Testis (tissue), 3 donors: ENCODE data around the gene SYNGR2. TPM values are rescaled to one million over a fixed set of nuclear protein-coding genes. Genes with fewer than 3 reads are reported as not detected.

Experiments
- DNase-seq: peaks from one replicate; pipeline ENCODE4 v3.0.0-alpha.2; 2019
- H3K27ac ChIP-seq, 2 donors: fragments of 200-600 bp; sonication (generic); one replicate each; pipeline ENCODE4 v1.5.1; 2019
- H3K27me3 ChIP-seq: fragments of 200-600 bp; sonication (generic); one replicate; pipeline ENCODE4 v1.5.1; 2019
- H3K36me3 ChIP-seq: fragments of 200-600 bp; sonication (generic); one replicate; pipeline ENCODE4 v1.5.1; 2017; ENCODE audit warnings: low read depth; ENCODE audit errors: missing control alignments
- H3K4me1 ChIP-seq: fragments of 200-600 bp; sonication (generic); one replicate; pipeline ENCODE4 v1.5.1; 2019
- H3K4me3 ChIP-seq, 2 donors: fragments of 200-600 bp; sonication (generic); one replicate each; pipeline ENCODE4 v1.5.1; 2017 to 2019
- H3K9me3 ChIP-seq: fragments of 200-600 bp; sonication (generic); one replicate; pipeline ENCODE4 v1.5.1; 2017
- CTCF ChIP-seq, 3 experiments: fragments of 450-650 bp in 2 of 3; fragments of 200-600 bp in 1 of 3; sonication (generic) in 1 of 3; IDR thresholded peaks; one replicate each; pipeline ENCODE4 v1.5.1; 2016 to 2019; ENCODE audit warnings: antibody characterized with exemption in 3 of 3, mild to moderate bottlenecking in 2 of 3, moderate library complexity in 1 of 3
- POLR2A ChIP-seq: fragments of 450-650 bp; IDR thresholded peaks from one replicate; pipeline ENCODE4 v1.6.1; 2017; ENCODE audit warnings: antibody characterized with exemption, mild to moderate bottlenecking, moderate library complexity
- WGBS, 2 donors: methylation state at CpG; one replicate each; pipeline ENCODE4 v1.1.5; 2018; 5-methylcytosine and 5-hydroxymethylcytosine counted together
- intact Hi-C: fragments of 100-400 bp; cut with DNase I; formaldehyde crosslinking; loops from one replicate; pipeline ENCODE4 v1.15.1; 2023; ENCODE audit warnings: low total_unique reads
- polyA plus RNA-seq: library from polyadenylated mRNA; stranded (reverse); fragments of 350-450 nt; fragmentation: Illumina TruSeq; extraction: RNeasy Lipid Tissue Mini Kit (QIAGEN cat#74804); gene quantifications from one replicate; pipeline ENCODE4 v1.2.3, GENCODE V29; 2014; ENCODE audit warnings: low read depth, low replicate concordance; ENCODE audit not compliant: insufficient read depth
- total RNA-seq, 2 donors: library from RNA; depleted of rRNA; stranded (reverse); fragments of >200 nt; gene quantifications; one replicate each; pipeline ENCODE4 v1.2.3, GENCODE V29; 2016

Gene SYNGR2
- total and polyA plus RNA-seq, 3 donors from 2014 or later, result 63.7 to 70.6 (median 68.7) TPM

GRCh38 chr17:78159575-78160158, 8.7 kb upstream of the SYNGR2 start:
- intact Hi-C loops, result no loop called here
- 85 to 90% methylated on average over 10 of the region's 10 CpGs for WGBS, 2 donors
- H3K36me3 ChIP-seq, result no peaks in the 10 kb centered on the region

GRCh38 chr17:78163881-78164747, 4.3 kb upstream of the SYNGR2 start:
- TF ChIP-seq POLR2A, result no peak
- no peak for TF ChIP-seq CTCF (IDR thresholded peaks at IDR 0.05)
- 82 to 85% methylated on average over 11 to 21 of the region's 22 CpGs for WGBS, 2 donors
- H3K4me1 ChIP-seq, result peaks cover 4% of the 10 kb centered on the region
- H3K36me3 ChIP-seq, result no peaks in the 10 kb centered on the region
- intact Hi-C loops, result no loop called here
- H3K9me3 ChIP-seq, result no peaks in the 10 kb centered on the region
- no peak for DNase-seq
- H3K27ac ChIP-seq, result no peak overlapping the region
- H3K27me3 ChIP-seq, result no peaks in the 10 kb centered on the region
- no peak overlapping the region for H3K4me3 ChIP-seq

More at GRCh38 chr17:78159575-78160158, 8.7 kb upstream of the SYNGR2 start:
- TF ChIP-seq CTCF (IDR thresholded peaks at IDR 0.05), result no peak
- TF ChIP-seq POLR2A, result no peak
- H3K9me3 ChIP-seq, result no peaks in the 10 kb centered on the region
- H3K4me1 ChIP-seq, result no peaks in the 10 kb centered on the region
- no peak overlapping the region for H3K4me3 ChIP-seq
- no peak for DNase-seq
- H3K27me3 ChIP-seq, result no peaks in the 10 kb centered on the region
- H3K27ac ChIP-seq, result no peak overlapping the region

- Histone ChIP-seq H3K4me3 (no peak overlapping the region), H3K27me3 (no peaks in the 10 kb centered on the region), H3K27ac (no peak overlapping the region), H3K36me3 (no peaks in the 10 kb centered on the region), H3K9me3 (no peaks in the 10 kb centered on the region), H3K4me1 (peaks cover 9% of the 10 kb centered on the region)
- DNase-seq, result no peak
- intact Hi-C loops, result no loop called here
- TF ChIP-seq CTCF (IDR thresholded peaks at IDR 0.05), result no peak
- no peak for TF ChIP-seq POLR2A
- 94% methylated on average over 12 to 16 of the region's 16 CpGs for WGBS, 2 donors
Measured at GRCh38 chr17:78164748-78165607, 3.4 kb upstream of the SYNGR2 start.

- no peak for TF ChIP-seq POLR2A
- no peak for TF ChIP-seq CTCF (IDR thresholded peaks at IDR 0.05)
- intact Hi-C loops, result no loop called here
- 72 to 88% methylated on average over 5 to 6 of the region's 6 CpGs for WGBS, 2 donors
Measured at GRCh38 chr17:78166416-78166815, 2.0 kb upstream of the SYNGR2 start.

More at GRCh38 chr17:78166416-78166815, 2.0 kb upstream of the SYNGR2 start:
- Histone ChIP-seq H3K27ac (no peak overlapping the region), H3K4me1 (peaks cover 9% of the 10 kb centered on the region), H3K36me3 (no peaks in the 10 kb centered on the region), H3K27me3 (no peaks in the 10 kb centered on the region), H3K9me3 (no peaks in the 10 kb centered on the region), H3K4me3 (no peak overlapping the region)
- no peak for DNase-seq
